Colonic mucosa (tissue), 4 donors: Measurements from ENCODE around the gene AHCYL1. TPM values are rescaled to one million over a fixed set of nuclear protein-coding genes. Genes with fewer than 3 reads are reported as not detected.

ENCODE experiments used
- DNase-seq: peaks from one replicate; pipeline ENCODE4 v3.0.0-alpha.2; 2020
- H3K27ac ChIP-seq: fragments of 200-600 bp; one replicate; pipeline ENCODE4 v1.8.0; 2021
- H3K27me3 ChIP-seq: fragments of 200-600 bp; one replicate; pipeline ENCODE4 v1.8.0; 2021
- H3K36me3 ChIP-seq: fragments of 200-600 bp; one replicate; pipeline ENCODE4 v1.8.0; 2021
- H3K4me1 ChIP-seq: fragments of 200-600 bp; one replicate; pipeline ENCODE4 v1.8.0; 2021; ENCODE audit warnings: mild to moderate bottlenecking
- H3K4me3 ChIP-seq: fragments of 200-600 bp; one replicate; pipeline ENCODE4 v1.8.0; 2021
- H3K9ac ChIP-seq, 2 donors: one replicate each; pipeline ENCODE4 v1.7.0; 2013; ENCODE audit warnings: control low read depth in 2 of 2, low read depth in 2 of 2, low read length in 2 of 2
- H3K9me3 ChIP-seq: fragments of 200-600 bp; one replicate; pipeline ENCODE4 v1.8.0; 2021
- CTCF ChIP-seq: fragments of 200-600 bp; IDR thresholded peaks from one replicate; pipeline ENCODE4 v1.8.0; 2022; ENCODE audit warnings: antibody characterized with exemption, mild to moderate bottlenecking
- intact Hi-C: fragments of 100-400 bp; cut with DNase I; formaldehyde crosslinking; loops from one replicate; pipeline ENCODE4 v1.14.1; 2022
- total RNA-seq, 2 donors: library from RNA; stranded (reverse); fragmentation: NEBNext Ultra II Directional in 1 of 2; extraction: Animal tissue kit (Norgen Biotek cat#: 25700) in 1 of 2; gene quantifications; one replicate each; pipeline ENCODE4 v1.2.1, GENCODE V29; 2021
- donor health status: healthy.
- donor health status: DM: no; HTN: no; CAD: no.
- donor health status: DM: no; HTN: no; CAD: no.

The AHCYL1 gene
- total RNA-seq, 2 donors from 2014 or later, result 108 to 115 TPM

- peaks cover 4% of the 10 kb centered on the region for H3K4me1 ChIP-seq
- DNase-seq, result no peak
- intact Hi-C loops, result no loop called here
- no peaks in the 10 kb centered on the region for H3K36me3 ChIP-seq
- no peak within 1 kb of the TSS for H3K27ac ChIP-seq
- H3K9ac ChIP-seq, result no peak within 1 kb of the TSS
- H3K4me3 ChIP-seq, result no peak within 1 kb of the TSS
- no peak for TF ChIP-seq CTCF
- H3K9me3 ChIP-seq, result no peaks in the 10 kb centered on the region
- peaks cover 57% of the 10 kb centered on the region for H3K27me3 ChIP-seq
These were observed 86.2 kb downstream of the AHCYL1 start, which contains the start of gene ALX3 for GRCh38 chr1:110070671-110071242. TSS of gene ALX3 (minus strand) at chr1:110070672. CDS start at chr1:110070612, 60 bp downstream.

Other genes starting within 250 kb of the AHCYL1 start
- gene GSTM3, start 243.7 kb upstream of the AHCYL1 start, total RNA-seq, result 10 to 100 TPM in 1 of 2 donors, 1 to 10 TPM in 1; 4.9 to 24.6 TPM
- gene EPS8L3, start 220.8 kb upstream of the AHCYL1 start, total RNA-seq, result 100 to 1,000 TPM; 283 to 290 TPM
- 10 to 100 TPM; 14.1 to 18.1 TPM for gene CSF1, start 73.9 kb upstream of the AHCYL1 start, total RNA-seq
- gene STRIP1, start 49.9 kb downstream of the AHCYL1 start, total RNA-seq, result 10 to 100 TPM; 27.9 to 34.1 TPM
- gene ALX3, start 85.9 kb downstream of the AHCYL1 start, total RNA-seq, result not detected
- not detected for gene UBL4B, start 127.7 kb downstream of the AHCYL1 start, total RNA-seq
- under 1 TPM in 1 of 2 donors, not detected in 1; 0.19 TPM for gene SLC6A17, start 165.7 kb downstream of the AHCYL1 start, total RNA-seq
- gene KCNC4, start 225.5 kb downstream of the AHCYL1 start, total RNA-seq, result 1 to 10 TPM; 6.7 to 8.4 TPM